ENCODE measurements around the gene MGAT4B.

- TF ChIP-seq, protein P1, sequence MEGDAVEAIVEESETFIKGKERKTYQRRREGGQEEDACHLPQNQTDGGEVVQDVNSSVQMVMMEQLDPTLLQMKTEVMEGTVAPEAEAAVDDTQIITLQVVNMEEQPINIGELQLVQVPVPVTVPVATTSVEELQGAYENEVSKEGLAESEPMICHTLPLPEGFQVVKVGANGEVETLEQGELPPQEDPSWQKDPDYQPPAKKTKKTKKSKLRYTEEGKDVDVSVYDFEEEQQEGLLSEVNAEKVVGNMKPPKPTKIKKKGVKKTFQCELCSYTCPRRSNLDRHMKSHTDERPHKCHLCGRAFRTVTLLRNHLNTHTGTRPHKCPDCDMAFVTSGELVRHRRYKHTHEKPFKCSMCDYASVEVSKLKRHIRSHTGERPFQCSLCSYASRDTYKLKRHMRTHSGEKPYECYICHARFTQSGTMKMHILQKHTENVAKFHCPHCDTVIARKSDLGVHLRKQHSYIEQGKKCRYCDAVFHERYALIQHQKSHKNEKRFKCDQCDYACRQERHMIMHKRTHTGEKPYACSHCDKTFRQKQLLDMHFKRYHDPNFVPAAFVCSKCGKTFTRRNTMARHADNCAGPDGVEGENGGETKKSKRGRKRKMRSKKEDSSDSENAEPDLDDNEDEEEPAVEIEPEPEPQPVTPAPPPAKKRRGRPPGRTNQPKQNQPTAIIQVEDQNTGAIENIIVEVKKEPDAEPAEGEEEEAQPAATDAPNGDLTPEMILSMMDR (IDR thresholded peaks at IDR 0.05) = no peak
- TF ChIP-seq POLR2A (IDR thresholded peaks at IDR 0.05) = no peak
Observed at GRCh38 chr5:179798771-179799643, 7.7 kb downstream of the MGAT4B start.
